Mesenchymal stem cell (in vitro differentiated cells and primary cell): ENCODE measurements around the gene TREM2.

ENCODE experiments used
- DNase-seq: peaks from one replicate; pipeline ENCODE4 v3.0.0-alpha.2; 2013
- H2AFZ ChIP-seq: one replicate; pipeline ENCODE4 v1.6.1; 2013; ENCODE audit warnings: low read depth, mild to moderate bottlenecking, control low read depth, inconsistent platforms, low read length, moderate library complexity
- H2AK5ac ChIP-seq: 2 replicates; pipeline ENCODE4 v1.6.1; 2013; ENCODE audit warnings: low read length, moderate library complexity, mild to moderate bottlenecking, inconsistent platforms; ENCODE audit not compliant: severe bottlenecking
- H2BK120ac ChIP-seq: one replicate; pipeline ENCODE4 v1.6.1; 2013; ENCODE audit warnings: low read depth, mild to moderate bottlenecking, inconsistent platforms, low read length, moderate library complexity
- H2BK12ac ChIP-seq, 2 experiments: one replicate each; pipeline ENCODE4 v1.6.1; 2013; ENCODE audit warnings: inconsistent platforms in 2 of 2, low read length in 2 of 2, mild to moderate bottlenecking in 2 of 2, moderate library complexity in 2 of 2, control low read depth in 1 of 2
- H2BK15ac ChIP-seq: one replicate; pipeline ENCODE4 v1.6.1; 2013; ENCODE audit warnings: mild to moderate bottlenecking, low read depth, inconsistent platforms; ENCODE audit not compliant: poor library complexity, severe bottlenecking
- H2BK5ac ChIP-seq: 2 replicates; pipeline ENCODE4 v1.6.1; 2013; ENCODE audit warnings: low read depth, mild to moderate bottlenecking, low read length, control low read depth, inconsistent platforms; ENCODE audit not compliant: poor library complexity, severe bottlenecking
- H3K14ac ChIP-seq, 2 experiments: one replicate each; pipeline ENCODE4 v1.6.1; 2013; ENCODE audit warnings: inconsistent platforms in 2 of 2, low read length in 2 of 2, control low read depth in 1 of 2, mild to moderate bottlenecking in 1 of 2, moderate library complexity in 1 of 2
- H3K18ac ChIP-seq, 2 experiments: one replicate each; pipeline ENCODE4 v1.6.1; 2013; ENCODE audit warnings: inconsistent platforms in 2 of 2, low read length in 2 of 2, control low read depth in 1 of 2, low read depth in 1 of 2, mild to moderate bottlenecking in 1 of 2
- H3K23ac ChIP-seq, 2 experiments: one replicate each; pipeline ENCODE4 v1.6.1; 2013; ENCODE audit warnings: inconsistent platforms in 2 of 2, low read length in 2 of 2, mild to moderate bottlenecking in 2 of 2, moderate library complexity in 2 of 2, control low read depth in 1 of 2
- H3K27ac ChIP-seq: 2 replicates; pipeline ENCODE4 v1.5.1; 2013; ENCODE audit warnings: mild to moderate bottlenecking, moderate library complexity, low read length, control low read depth, inconsistent platforms; ENCODE audit not compliant: poor library complexity, severe bottlenecking
- H3K27me3 ChIP-seq, 2 experiments: 2 replicates each; pipeline versions ENCODE4 v1.6.1 to v1.7.0; 2013; ENCODE audit warnings: low read length in 2 of 2, mild to moderate bottlenecking in 2 of 2, moderate library complexity in 2 of 2, control low read depth in 1 of 2, inconsistent platforms in 1 of 2; ENCODE audit not compliant: control insufficient read depth in 1 of 2, insufficient read depth in 1 of 2
- H3K36me3 ChIP-seq, 2 experiments: 2 replicates each; pipeline versions ENCODE4 v1.6.1 to v1.7.0; 2013; ENCODE audit warnings: low read length in 2 of 2, control low read depth in 1 of 2, inconsistent platforms in 1 of 2, low read depth in 1 of 2, mild to moderate bottlenecking in 1 of 2; ENCODE audit not compliant: insufficient read depth in 2 of 2, control insufficient read depth in 1 of 2
- H3K4ac ChIP-seq, 2 experiments: one replicate each; pipeline ENCODE4 v1.6.1; 2013; ENCODE audit warnings: inconsistent platforms in 2 of 2, low read length in 2 of 2, mild to moderate bottlenecking in 2 of 2, moderate library complexity in 2 of 2, control low read depth in 1 of 2, low read depth in 1 of 2
- H3K4me1 ChIP-seq: 2 replicates; pipeline ENCODE4 v1.6.1; 2013; ENCODE audit warnings: low read depth, low read length, control low read depth; ENCODE audit not compliant: control insufficient read depth, insufficient read depth
- H3K4me2 ChIP-seq: 2 replicates; pipeline ENCODE4 v1.6.1; 2013; ENCODE audit warnings: low read length, mild to moderate bottlenecking, inconsistent platforms; ENCODE audit not compliant: poor library complexity, severe bottlenecking
- H3K4me3 ChIP-seq, 2 experiments: 2 replicates each; pipeline versions ENCODE4 v1.5.1 to v1.7.0; 2013; ENCODE audit warnings: low read length in 2 of 2, mild to moderate bottlenecking in 2 of 2, control low read depth in 1 of 2, low read depth in 1 of 2; ENCODE audit not compliant: insufficient read depth in 1 of 2
- H3K79me1 ChIP-seq: replicated peaks from 2 replicates; pipeline ENCODE4 v1.6.1; 2013; ENCODE audit warnings: mild to moderate bottlenecking, control low read depth, low read length, inconsistent platforms; ENCODE audit not compliant: poor library complexity, severe bottlenecking
- H3K9ac ChIP-seq: 2 replicates; pipeline ENCODE4 v1.7.0; 2013; ENCODE audit warnings: mild to moderate bottlenecking, low read length, moderate library complexity
- H3K9me3 ChIP-seq: 2 replicates; pipeline ENCODE4 v1.7.0; 2013; ENCODE audit warnings: mild to moderate bottlenecking, low read length; ENCODE audit not compliant: control insufficient read depth
- H4K8ac ChIP-seq: one replicate; pipeline ENCODE4 v1.6.1; 2013; ENCODE audit warnings: inconsistent platforms, mild to moderate bottlenecking, low read length, moderate library complexity
- H4K91ac ChIP-seq: one replicate; pipeline ENCODE4 v1.6.1; 2013; ENCODE audit warnings: mild to moderate bottlenecking, low read length, inconsistent platforms
- WGBS: methylation state at CpG from one replicate; pipeline ENCODE4 v1.1.7; 2013; ENCODE audit warnings: mixed read lengths; 5-methylcytosine and 5-hydroxymethylcytosine counted together

Gene TREM2

DNA sequence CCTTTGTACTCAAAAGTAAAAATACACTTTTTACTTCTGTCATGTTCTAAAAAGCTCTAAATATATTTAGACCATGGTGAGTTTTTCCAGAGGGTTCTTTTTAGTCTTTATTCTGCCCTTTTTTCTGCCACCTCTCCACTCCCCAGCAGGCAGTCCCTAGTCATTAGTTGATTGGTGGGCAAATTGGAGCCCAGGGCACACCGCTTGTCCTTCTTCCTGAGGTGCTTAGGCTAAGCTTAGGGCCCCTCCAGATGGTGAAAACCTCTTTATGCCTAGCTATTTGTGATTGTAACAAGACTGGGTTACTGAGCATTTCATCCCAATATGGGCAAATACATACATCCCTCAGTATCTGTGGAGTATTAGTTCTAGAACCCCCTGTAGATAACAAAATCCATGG is 15.0 kb downstream of the TREM2 start:
- no peak overlapping the region for H3K14ac ChIP-seq
- no peak overlapping the region for H4K91ac ChIP-seq
- H3K9ac ChIP-seq = no peak overlapping the region
- H3K9me3 ChIP-seq = no peaks in the 10 kb centered on the region
- no peaks in the 10 kb centered on the region for H3K79me1 ChIP-seq
- no peak overlapping the region for H2BK12ac ChIP-seq
- no CpG with 5 or more reads among the region's 1 CpG for WGBS
- no peak overlapping the region for H3K4me2 ChIP-seq
- no peaks in the 10 kb centered on the region for H3K27me3 ChIP-seq
- no peak overlapping the region for H4K8ac ChIP-seq
- no peak overlapping the region for H3K27ac ChIP-seq
- no peak overlapping the region for H3K4me3 ChIP-seq
- H3K4ac ChIP-seq = no peak overlapping the region
- DNase-seq = no peak
- no peak overlapping the region for H3K23ac ChIP-seq
- H2BK5ac ChIP-seq = no peak overlapping the region
- no peak overlapping the region for H2AK5ac ChIP-seq
- no peak overlapping the region for H2BK15ac ChIP-seq
- no peak overlapping the region for H2BK120ac ChIP-seq
- peaks cover 0 to 10% of the 10 kb centered on the region in 2 experiments for H3K36me3 ChIP-seq
- H2AFZ ChIP-seq = no peak overlapping the region
- H3K18ac ChIP-seq = no peak overlapping the region
- no peaks in the 10 kb centered on the region for H3K4me1 ChIP-seq

DNA sequence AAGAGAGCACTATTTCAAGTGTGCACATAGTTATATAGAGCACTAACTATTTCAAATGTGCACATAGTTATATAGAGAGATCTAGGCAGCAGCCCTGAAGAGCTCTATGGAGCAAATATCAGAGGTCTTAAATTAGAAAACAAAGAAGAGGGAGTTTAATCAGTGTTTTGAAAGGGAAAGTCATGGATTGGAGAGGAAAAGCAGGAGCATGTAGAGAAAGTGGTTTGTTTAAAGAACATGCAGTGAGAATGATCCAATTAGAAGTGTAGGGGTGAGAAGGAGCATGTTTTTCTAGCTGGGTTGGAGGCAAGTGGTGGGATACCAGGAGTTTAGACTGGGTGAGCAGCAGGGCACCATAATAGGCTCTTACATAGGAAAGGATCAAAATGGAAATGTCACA is 26.0 kb downstream of the TREM2 start:
- Histone ChIP-seq H2BK120ac (no peak overlapping the region), H3K79me1 (no peaks in the 10 kb centered on the region), H3K9me3 (no peaks in the 10 kb centered on the region), H3K18ac (no peak overlapping the region), H4K8ac (no peak overlapping the region), H3K36me3 (peaks cover 0 to 5% of the 10 kb centered on the region in 2 experiments), H3K27me3 (no peaks in the 10 kb centered on the region), H3K4me1 (no peaks in the 10 kb centered on the region), H3K27ac (no peak overlapping the region), H2BK5ac (no peak overlapping the region), H2BK15ac (no peak overlapping the region), H2BK12ac (no peak overlapping the region), H4K91ac (no peak overlapping the region), H2AFZ (no peak overlapping the region), H3K4ac (no peak overlapping the region), H2AK5ac (no peak overlapping the region), H3K4me3 (no peak overlapping the region), H3K14ac (no peak overlapping the region), H3K23ac (no peak overlapping the region), H3K4me2 (no peak overlapping the region), H3K9ac (no peak overlapping the region)
- DNase-seq = no peak

DNA sequence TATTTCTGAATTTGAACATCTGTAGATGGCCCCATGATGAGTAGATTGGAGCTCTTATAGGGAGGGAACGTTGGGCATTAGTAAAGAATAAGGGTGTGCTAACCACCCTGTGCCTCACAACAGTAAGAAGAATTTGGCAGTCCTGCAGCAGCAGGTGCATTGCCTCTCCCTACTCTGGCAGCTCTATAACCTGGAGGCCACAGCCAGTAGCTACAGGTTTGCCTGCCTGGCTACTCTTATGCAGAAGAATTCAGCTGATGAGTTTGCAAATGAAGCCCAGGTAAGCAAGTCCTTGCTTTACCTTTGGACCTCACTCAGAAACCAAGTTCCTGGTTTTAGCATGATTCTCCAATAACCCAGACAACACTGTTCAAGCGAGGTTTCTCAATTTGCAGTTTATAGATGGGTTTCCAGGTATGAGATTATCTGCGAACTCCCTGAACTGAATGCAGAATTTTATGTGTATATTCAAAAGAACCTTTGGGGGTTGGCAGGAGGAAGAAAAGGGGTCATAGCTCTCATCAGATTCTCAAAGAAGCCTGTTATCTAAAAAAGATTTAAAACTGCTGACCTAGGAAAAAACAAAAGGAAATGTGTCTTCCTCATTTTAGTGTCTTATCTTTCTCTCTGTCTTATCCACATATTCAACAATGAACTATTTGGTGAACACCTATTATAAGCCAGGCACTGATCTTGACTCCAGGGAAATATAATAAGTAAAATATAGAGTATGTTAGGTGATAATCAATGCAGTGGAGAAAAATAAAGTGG is 27.7 kb downstream of the TREM2 start:
- no peak overlapping the region for H2BK5ac ChIP-seq
- no peaks in the 10 kb centered on the region for H3K27me3 ChIP-seq
- H2AK5ac ChIP-seq = no peak overlapping the region
- H3K23ac ChIP-seq = no peak overlapping the region
- H2AFZ ChIP-seq = no peak overlapping the region
- DNase-seq = no peak
- H3K4ac ChIP-seq = no peak overlapping the region
- H3K14ac ChIP-seq = no peak overlapping the region
- no peak overlapping the region for H3K4me3 ChIP-seq
- H3K9me3 ChIP-seq = no peaks in the 10 kb centered on the region
- no peaks in the 10 kb centered on the region for H3K4me1 ChIP-seq
- no peak overlapping the region for H3K4me2 ChIP-seq
- H4K91ac ChIP-seq = no peak overlapping the region
- H4K8ac ChIP-seq = no peak overlapping the region
- H3K9ac ChIP-seq = no peak overlapping the region
- H3K27ac ChIP-seq = no peak overlapping the region
- no peak overlapping the region for H2BK15ac ChIP-seq
- H2BK12ac ChIP-seq = no peak overlapping the region
- H3K79me1 ChIP-seq = no peaks in the 10 kb centered on the region
- no peaks in the 10 kb centered on the region for H3K36me3 ChIP-seq
- no peak overlapping the region for H2BK120ac ChIP-seq
- no peak overlapping the region for H3K18ac ChIP-seq
- 87% methylated on average over 2 of the region's 3 CpGs for WGBS

DNA sequence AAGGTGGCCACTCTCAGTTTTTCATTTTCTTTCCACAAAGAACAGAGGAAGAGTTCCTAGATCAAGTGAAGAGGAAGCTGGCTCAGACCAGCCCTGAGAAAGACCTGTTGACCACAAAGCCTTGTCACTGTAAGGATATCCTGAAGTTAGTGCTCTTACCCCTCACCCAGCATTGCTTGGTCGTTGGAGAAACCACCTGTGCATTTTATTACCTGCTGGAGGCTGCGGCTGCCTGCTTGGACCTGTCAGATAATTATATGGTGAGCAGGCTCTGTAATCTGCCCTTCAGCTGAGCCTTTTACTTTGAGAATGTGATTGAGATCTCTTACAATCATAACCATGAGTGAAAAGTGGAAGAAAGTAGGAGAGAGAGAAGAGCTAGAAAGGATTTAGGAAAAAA is 30.7 kb downstream of the TREM2 start:
- DNase-seq = no peak
- Histone ChIP-seq H2BK5ac (no peak overlapping the region), H3K4me3 (no peak overlapping the region), H3K9ac (no peak overlapping the region), H3K23ac (no peak overlapping the region), H3K14ac (no peak overlapping the region), H3K4ac (no peak overlapping the region), H2BK12ac (no peak overlapping the region), H2AK5ac (no peak overlapping the region), H3K18ac (no peak overlapping the region), H2AFZ (no peak overlapping the region), H3K79me1 (no peaks in the 10 kb centered on the region), H3K9me3 (no peaks in the 10 kb centered on the region), H2BK15ac (no peak overlapping the region), H3K27ac (no peak overlapping the region), H4K8ac (no peak overlapping the region), H3K36me3 (no peaks in the 10 kb centered on the region), H3K4me1 (no peaks in the 10 kb centered on the region), H3K4me2 (no peak overlapping the region), H2BK120ac (no peak overlapping the region), H4K91ac (no peak overlapping the region), H3K27me3 (no peaks in the 10 kb centered on the region)
- 50% methylated on average over 2 of the region's 2 CpGs for WGBS
